PC-9 (cell line): ENCODE data around the gene CCDC182.

Experiments
- CTCF ChIP-seq: fragments of 200-600 bp; sonication (generic); conservative IDR thresholded peaks from 2 replicates; pipeline ENCODE4 v1.6.1; 2017; ENCODE audit warnings: mixed run types, antibody characterized with exemption, mild to moderate bottlenecking, moderate library complexity
- EZH2 ChIP-seq: fragments of 200-600 bp; sonication (generic); IDR thresholded peaks from 2 replicates; pipeline ENCODE4 v1.8.0; 2017; ENCODE audit warnings: antibody characterized with exemption, low read depth

- TF ChIP-seq CTCF (no peak), EZH2 (no peak)
Observed at GRCh38 chr17:57704448-57704847, 40.7 kb downstream of the CCDC182 start.
